GM18861 (cell line): ENCODE data around the gene SH2D3A.
"Not testable (repeated sequence)": the region's sequence is repeated elsewhere in the genome, so short reads cannot be mapped to it uniquely, and the experiment has no call there.

Experiments used
- ATAC-seq: cut with Tn5 transposase; IDR thresholded peaks from one replicate; pipeline ENCODE4 v1.9.1; 2021; ENCODE audit not compliant: unreplicated experiment

The SH2D3A gene

DNA sequence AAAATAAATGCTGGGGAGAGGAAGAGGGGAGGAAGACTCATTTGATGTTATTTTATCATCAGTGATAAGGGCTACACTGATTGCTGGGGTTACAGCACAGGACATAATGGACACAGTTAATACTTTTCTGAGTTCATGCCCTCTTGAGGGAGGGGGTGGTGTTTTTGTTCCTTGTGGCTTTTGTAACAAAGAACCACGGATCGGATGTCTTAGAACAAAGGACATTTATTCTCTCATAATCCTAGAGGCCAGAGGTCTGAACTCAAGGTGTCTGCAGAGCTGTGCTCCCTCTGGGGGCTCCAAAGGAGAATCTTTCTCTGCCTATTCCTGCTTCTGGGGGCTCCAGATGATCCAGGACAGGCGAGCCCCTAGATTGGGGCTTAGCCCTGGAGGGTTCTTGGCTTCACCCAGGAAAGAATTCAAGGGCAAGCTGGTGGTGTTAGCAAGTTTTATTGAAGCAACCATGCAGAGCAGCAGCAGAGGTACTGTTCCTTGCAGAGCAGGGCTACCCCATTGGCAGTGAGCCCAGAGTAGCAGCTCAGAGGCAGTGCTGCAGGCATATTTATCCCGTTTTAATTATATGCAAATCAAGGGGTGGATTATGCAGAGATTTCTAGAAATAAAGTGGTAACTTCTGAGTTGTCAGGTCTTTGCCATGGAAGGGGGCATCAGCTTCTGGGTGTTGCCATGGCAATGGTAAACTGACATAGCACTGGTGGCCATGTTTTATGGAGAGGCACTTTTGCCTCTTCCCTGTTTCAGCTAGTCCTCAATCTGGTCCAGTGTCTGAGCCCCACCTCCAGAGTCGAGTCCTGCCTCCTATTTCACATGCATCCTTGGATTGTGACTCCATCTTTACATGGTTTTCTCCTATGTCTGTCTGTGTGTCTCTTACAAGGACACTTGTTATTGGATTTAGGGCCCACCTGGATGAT, 23.2 kb upstream of the SH2D3A start:
- ATAC-seq = no peak

DNA sequence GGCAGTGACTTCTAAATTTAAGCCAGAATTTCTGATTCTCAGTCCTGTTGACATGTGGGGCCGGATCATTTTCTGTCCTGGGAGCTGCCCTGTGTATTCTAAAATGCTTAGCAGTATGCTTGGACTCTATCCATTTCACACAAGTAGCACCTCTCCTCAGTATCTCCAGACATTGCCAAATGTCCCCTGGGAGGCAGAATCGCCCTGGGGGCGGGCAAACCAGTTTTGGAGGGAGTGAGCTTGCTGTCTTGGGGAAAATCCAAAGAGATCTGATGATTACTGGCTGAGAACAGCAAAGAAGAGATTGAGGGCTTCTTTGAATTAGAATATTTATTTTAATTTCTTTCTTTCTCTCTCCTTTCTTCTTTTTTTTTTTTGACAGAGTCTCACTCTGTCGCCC, 21.7 kb upstream of the SH2D3A start:
- no peak for ATAC-seq

DNA sequence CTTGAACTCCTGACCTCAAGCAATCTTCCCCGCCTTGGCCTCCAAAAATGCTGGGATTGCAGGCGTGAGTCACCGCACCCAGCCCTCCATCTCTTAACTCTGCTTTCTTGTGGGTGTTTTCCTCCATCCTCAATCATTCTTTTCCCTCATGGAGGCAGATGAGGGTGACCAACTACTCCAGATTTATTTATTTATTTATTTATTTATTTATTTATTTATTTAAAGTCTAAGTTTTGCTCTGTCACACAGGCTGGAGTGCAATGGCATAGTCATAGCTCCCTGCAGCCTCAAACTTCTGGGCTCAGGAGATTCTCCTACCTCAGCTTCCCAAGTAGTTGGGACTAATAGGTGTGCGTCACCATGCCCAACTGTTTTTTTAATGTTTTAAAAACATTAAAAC, 20.2 kb upstream of the SH2D3A start:
- ATAC-seq = no peak

DNA sequence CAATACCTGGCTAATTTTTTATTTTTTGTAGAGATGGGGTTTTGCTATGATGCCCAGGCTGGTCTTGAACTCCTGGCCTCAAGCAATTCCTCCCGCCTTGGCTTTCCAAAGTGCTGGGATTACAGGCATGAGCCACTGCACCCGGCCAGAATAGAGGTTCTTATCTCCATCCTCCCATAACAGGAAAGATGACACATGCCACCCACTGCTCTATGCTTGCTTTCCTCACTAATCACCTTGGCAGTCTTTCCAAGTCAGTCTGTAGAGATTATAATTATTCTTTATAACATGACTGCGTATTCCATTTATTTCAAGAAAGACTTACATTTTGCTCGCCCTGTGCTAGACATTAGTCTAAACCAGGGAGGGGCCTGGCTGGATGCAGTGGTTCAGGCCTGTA, 12.0 kb upstream of the SH2D3A start:
- ATAC-seq = no peak

DNA sequence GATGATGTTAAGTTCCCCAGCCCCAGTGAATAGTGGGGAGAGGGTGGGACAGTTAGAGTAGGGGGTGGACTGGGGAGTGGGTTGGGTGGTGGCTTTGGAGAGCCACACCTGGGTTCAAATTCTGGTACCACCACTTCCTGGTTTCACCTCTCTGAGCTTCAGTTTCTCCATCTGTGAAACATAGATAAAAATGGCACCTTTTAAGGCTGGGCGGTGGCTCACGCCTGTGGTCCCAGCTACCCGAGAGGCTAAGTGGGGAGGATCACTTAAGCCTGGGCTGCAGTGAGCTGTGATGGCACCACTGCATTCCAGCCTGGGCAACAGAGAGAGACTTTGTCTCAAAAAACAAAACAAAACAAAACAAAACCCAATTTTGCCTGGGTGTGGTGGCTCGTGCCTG, 11.2 kb upstream of the SH2D3A start:
- ATAC-seq = no peak

DNA sequence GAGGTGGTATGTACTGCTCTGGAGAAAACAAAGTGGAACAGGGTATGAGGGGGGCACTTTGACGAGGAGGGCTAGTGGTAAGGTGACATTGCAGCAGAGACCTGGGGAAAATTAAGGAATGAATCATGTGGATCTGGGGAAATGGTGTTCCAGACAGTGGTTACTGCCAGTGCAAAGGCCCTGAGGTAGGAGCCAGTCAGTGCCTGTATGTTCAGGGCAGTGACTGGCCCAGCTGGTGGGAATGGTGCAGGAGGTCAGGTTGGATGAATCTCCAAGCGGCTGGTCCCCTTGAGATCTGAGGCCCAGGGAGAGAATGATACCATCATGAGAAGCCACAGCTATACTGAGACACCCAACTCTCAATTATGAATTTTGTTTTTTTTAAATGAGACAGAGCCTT, 10.2 kb upstream of the SH2D3A start:
- no peak for ATAC-seq

DNA sequence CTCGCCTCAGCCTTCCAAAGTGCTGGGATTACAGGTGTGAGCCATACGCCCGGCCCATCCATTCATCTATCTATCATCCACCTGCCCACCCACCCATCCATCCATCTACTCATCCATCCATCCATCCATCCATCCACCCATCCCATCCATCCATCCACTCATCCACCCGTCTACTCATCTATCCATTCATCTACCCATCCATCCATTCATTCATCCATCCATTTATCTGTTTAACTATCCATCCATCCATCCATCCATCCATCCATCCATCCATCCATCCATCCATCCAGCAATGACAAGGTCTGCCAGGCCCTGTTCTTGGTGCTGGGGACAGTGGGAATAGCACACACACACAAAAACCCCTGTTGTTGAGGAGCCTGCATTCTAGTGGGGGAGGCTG, 9.8 kb upstream of the SH2D3A start:
- no peak for ATAC-seq

DNA sequence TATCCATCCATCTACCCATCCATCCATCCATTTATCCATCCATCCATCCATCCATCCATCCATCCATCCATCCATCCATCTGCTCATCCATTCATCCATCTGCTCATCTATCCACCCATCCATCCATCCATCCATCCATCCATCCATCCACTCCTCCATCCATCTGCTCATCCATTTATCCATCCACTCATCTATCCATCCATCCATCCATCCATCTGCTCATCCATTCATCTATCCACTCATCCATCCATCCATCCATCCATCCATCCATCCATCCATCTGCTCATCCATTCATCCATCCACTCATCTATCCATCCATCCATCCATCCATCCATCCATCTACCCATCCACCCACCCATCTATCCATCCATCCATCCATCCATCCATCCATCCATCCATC, 8.8 kb upstream of the SH2D3A start:
- not testable (repeated sequence) for ATAC-seq

DNA sequence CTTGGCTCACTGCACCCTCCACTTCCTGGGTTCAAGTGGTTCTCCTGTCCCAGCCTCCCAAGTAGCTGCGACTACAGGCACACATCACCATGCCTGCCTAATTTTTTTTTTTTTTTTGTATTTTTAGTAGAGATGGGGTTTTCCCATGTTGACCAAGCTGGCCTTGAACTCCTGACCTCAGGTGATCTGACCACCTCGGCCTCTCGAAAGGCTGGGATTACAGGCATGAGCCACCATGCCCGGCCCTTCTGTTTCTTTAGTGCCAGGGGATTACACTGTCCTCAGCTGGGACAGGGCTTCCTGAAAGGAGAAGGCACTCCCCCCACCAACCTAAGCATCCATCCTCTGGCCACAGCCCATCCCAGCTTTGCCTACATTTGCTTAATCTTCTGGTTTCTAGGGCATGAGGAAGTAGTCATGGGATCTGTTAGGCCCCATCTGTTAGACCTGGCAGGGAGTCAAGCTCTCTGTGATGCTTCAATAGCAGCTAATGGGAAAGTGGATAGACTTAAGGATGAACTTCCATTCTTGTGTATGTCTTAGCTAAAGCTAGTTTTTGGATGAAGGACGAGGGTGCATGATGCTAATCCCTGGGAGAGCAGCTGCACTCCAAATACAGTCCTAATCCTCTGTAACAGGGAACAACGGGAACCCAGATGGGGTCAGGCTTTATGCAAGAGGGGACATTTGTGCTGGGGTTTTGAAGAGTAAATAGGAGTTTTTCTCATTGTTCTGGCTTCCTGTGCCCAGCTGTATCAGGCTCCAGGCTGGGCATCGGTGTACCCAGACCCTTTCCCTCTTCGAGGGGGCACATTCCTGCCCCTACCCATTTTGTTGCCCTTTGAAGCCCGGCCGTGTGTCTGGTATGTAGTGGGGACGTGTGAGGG, 7.8 kb upstream of the SH2D3A start:
- no peak for ATAC-seq

DNA sequence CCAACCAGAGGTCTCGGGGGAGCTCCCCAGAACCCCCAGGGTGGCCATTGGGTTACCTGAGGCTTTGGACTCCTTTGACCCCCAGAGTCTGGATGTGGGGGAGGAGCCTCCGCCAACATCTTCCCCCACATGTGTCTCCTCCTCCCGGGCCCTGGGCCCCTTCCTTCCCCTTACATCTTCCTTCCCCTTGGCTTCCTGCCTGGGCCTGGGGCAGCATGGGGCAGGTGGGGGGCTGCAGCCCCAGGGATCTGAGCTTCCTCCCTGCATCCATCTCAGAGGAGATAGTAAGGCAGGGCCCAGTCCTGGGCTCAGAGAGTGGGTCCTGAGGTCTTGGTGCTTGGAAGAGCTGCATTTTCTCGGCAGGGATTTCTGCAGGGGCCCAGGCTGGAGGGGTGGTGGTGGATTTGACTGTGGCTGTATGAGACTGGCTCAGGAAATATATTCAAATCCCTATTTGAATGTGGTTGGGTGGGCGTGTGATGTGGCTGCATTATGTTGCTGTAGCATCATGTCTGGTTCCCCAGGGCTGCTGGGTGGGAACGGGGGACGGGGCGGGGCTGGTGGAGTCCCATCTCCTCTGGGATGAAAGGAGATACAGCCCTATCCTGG, 6.2 kb upstream of the SH2D3A start:
- ATAC-seq = no peak

DNA sequence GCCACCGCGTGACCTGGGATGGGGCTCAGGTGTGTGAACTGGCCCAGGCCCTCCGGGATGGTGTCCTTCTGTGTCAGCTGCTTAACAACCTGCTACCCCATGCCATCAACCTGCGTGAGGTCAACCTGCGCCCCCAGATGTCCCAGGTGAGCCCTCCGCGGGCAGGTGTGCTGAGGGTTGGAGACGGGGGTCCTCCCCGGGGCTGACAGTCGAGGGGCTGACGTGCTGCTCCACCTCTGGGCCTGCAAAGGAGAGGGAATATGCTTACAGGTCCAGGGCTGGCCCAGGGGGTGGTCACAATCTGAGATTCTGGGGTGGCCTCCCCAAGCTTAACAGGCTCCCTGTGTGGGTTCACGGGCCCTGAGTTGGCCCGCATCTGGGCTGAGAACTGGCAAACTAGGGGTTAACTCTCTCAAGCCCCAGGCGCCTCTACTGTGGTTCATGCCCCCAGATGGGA, 5.7 kb upstream of the SH2D3A start:
- ATAC-seq = no peak

DNA sequence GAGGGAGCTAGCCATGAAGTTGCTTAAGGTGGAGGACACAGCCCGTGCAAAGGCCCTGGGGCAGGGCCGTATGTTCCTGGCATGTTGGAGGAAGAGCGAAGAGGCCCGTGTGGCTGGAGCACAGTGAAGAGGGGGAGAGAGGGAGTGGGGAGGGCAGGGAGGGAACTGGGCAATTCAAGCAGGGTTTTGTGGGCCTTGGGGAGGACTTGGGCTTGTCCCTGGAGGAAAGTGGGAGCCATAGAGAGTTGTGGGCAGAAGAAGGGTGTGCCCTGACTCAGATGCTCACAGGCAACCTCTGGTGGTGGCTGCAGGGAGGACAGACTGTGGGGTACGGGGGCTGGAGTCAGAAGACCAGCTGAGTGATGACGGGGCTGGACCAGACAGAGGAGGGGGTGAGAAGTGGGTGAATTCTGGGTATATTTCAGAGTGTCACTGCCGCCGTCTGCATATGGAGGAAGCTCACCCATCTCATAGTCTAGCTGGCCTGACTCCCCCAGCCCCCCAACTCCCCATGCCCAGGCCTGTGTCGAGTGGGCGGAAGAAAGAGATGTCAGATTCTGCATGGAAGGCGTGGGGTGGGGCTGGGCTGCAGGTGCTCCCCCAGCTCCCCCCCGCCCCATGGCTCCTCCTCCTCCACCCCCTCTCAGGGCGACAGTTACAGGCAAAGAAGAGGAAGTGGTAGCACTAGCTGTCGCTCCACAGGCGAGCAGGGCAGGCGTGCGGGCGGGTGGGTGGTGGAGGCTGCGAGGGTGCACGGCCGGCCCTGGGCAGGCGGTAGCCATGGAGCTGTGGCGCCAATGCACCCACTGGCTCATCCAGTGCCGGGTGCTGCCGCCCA, 5.0 kb upstream of the SH2D3A start, which contains the start of gene VAV1:
Gene VAV1 (plus strand): TSS at position 681 of the 838 bp plus-strand sequence. CDS start 100 bp downstream, at position 781.
- ATAC-seq = peak; percentile 42

DNA sequence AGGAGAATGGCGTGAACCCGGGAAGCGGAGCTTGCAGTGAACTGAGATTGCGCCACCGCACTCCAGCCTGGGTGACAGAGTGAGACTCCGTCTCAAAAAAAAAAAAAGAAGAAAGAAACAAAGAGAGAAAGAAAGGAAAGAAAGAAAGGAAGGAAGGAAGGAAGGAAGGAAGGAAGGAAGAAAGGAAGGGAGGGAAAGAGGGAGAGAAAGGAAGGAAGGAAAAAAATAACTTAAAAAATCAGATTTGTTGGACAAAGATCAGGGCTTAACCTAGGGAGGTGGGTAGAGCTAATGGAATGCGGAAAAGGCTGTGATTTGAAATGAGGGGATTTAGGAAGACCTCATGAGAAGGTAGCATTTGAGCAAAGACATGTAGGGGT, 4.4 kb upstream of the SH2D3A start:
- not testable (repeated sequence) for ATAC-seq

DNA sequence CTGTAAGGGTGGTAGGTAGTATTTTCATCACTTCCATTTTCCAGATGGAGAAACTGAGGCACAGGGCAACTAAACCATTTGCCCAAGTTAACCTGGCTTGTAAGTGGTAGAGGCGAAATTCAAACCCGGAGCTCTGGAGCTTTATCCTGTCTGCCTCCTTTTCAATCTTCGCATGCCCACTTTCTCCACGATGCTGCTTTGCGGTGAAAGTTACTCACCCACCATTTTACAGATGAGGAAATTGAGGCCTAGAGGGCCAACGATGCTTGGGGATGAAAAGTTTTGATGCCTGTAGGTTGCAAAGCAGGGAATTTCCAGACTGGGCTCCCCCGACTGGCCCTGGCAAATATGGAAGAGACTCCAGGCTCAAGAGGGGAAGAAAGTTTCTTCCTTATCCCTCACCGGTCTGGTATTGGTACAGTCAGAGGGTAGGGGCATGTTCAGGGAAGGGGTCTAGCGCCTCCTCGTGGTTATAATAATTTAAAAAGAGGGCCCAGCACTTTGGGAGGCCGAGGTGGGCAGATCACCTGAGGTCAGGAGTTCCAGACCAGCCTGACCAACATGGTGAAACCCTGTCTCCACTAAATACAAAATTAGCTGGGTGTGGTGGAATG, 1.9 kb upstream of the SH2D3A start:
- no peak for ATAC-seq

DNA sequence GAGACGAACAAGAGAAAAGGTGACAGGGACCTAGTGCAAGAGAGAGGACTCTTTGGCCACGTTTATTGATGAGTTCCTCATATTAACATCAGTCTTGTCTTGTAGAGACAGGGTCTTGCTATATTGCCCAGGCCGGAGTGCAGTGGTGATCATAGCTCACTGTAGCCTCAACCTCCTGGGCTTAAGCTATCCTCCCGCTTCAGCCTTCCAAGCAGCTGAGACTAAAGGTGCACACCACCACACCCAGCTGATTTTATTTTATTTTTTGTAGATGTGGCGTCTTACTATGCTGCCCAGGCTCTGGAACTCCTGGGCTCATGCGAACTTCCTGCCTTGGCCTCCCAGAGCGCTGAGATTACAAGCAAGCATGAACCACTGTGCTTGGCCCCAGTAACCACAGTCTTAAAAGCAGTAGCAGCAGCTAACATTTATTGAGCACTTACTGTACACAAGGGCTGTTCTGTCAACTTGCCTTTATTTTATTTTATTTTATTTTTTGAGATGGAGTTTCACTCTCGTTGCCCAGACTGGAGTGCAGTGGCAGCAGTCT, 1.1 kb upstream of the SH2D3A start:
- no peak for ATAC-seq

DNA sequence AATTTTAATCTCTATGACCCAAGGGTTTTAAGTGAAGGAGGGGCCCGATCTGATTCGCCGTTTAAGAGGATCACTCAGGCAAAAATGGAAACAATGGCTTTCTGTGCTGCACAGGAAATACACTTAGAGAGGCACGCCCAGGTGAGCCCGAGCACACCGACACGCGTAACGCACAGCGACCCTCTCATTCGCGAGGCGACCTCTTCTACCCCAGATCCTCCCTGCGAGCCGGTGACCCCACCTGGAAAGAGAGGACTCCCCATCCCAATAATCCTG, 216 bp downstream of the SH2D3A start:
- ATAC-seq = no peak

DNA sequence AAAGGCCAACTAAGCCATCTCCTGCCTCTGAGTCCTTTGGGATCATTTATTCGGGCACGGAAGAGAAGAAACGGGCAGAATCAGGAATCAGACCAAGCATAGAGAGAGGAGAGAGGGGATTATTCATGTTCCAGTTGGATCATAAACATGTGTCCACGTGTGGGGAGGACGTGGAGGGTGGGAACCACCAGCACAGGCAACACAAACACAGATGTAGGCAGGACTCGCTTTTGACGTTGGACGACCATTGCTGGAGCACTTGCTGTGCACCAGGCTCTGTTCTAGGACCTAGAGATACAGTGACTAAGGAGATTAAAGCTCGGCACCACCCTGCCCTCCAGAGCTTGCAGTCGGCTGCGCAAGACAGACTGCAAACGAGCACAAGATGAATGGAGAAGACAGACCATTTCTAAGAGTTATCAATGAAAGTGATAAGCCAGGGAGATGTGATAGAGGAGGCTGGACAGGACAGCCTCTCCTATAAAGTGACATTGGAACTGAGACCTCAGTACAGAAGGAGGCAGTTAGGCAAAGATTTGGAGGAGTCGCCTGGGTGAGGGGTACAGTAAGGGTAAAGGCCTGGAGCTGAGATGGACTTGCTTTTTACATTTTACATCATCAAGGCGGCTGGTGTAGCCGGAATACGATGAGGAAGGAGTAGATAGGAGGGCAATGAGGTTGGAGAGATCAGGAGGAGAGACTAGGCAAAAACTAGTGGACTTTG, 716 bp downstream of the SH2D3A start:
- no peak for ATAC-seq

DNA sequence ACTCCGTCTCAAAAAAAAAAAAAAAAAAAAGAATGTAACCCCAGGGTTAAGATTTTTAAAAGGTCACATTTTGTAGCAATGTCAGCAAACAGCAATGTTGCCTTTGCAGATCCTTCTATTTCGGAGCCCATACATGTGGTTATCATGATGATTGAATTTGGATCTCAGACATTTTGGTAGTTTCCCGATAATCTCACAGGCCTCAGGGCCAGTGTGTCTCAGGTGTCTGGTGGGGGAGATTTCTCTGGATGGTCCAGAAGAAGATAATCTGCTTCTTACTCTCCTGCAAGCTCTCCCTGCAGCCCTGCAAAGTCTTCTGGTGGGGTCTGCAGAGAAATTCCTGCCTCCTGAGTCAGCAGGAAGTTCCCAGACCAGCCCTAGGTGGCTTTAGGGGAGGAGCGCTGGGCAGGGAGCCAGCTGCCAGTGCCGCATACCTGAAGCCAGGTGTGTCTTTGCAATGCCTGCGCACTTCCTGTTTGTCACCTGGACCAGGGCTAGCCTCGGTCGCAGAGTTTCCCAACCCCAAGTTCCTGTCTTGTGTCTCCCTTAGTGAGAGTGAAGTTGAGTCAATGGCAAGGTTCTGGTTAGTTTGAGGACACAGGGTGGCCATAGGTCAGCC, 1.4 kb downstream of the SH2D3A start:
- no peak for ATAC-seq

DNA sequence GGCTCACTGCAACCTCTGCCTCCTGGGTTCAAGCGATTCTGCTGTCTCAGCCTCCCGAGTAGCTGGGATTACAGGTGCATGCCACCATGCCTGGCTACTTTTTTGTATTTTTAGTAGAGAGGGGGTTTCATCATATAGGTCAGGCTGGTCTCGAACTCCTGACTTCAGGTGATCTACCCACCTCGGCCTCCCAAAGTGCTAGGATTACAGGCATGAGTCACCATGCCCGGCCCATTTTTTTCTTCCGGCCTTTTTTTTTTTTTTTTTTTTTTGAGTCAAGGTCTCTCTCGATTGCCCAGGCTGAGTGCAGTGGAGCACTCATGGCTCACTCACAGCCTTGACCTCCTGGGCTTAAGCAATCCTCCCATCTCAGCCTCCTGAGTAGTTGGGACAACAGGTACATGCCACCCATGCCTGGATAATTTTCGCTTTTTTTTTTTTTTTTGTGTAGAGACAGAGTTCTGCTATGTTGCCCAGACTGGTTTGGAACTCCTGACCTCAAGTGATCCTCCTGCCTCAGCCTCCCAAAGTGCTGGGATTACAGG, 4.9 kb downstream of the SH2D3A start:
- ATAC-seq = not testable (repeated sequence)
